HepG2 (cell line): ENCODE measurements around the gene GMNN. TPM values are rescaled to one million over a fixed set of nuclear protein-coding genes. Genes with fewer than 3 reads are reported as not detected.

ENCODE experiments used
- CBFB ChIP-seq: sonication (generic); formaldehyde crosslinking; IDR thresholded peaks from 2 replicates; pipeline ENCODE4 v1.4.0; 2020; ENCODE audit warnings: missing genetic modification reagents
- CENPT ChIP-seq: sonication (generic); formaldehyde crosslinking; IDR thresholded peaks from 2 replicates; pipeline ENCODE4 v1.8.0; 2022; ENCODE audit warnings: low read depth, mild to moderate bottlenecking, moderate library complexity, missing genetic modification reagents
- CHD4 ChIP-seq: fragments of 200-600 bp; sonication (generic); IDR thresholded peaks from 2 replicates; pipeline ENCODE4 v1.7.0; 2017; ENCODE audit warnings: mild to moderate bottlenecking, low read length, borderline replicate concordance
- ELF1 ChIP-seq: sonication (generic); formaldehyde crosslinking; IDR thresholded peaks from 2 replicates; pipeline ENCODE4 v1.4.0; 2020; ENCODE audit warnings: missing genetic modification reagents
- MED1 ChIP-seq: sonication (generic); formaldehyde crosslinking; IDR thresholded peaks from 2 replicates; pipeline ENCODE4 v1.4.0; 2020; ENCODE audit warnings: missing genetic modification reagents
- NFIC ChIP-seq: IDR thresholded peaks from 2 replicates; pipeline ENCODE4 v1.6.1; 2012; ENCODE audit warnings: mild to moderate bottlenecking, low read length, inconsistent platforms
- SAFB2 ChIP-seq: sonication (generic); formaldehyde crosslinking; IDR thresholded peaks from 2 replicates; pipeline ENCODE4 v1.5.1; 2020; ENCODE audit warnings: missing genetic modification reagents, low read depth, mild to moderate bottlenecking, borderline replicate concordance
- TFE3 ChIP-seq: IDR thresholded peaks from 2 replicates; pipeline ENCODE4 v1.6.1; 2016
- U2AF1 ChIP-seq: fragments of 200-400 bp; formaldehyde crosslinking; optimal IDR thresholded peaks from 2 replicates; pipeline ENCODE3; 2017; ENCODE audit warnings: mild to moderate bottlenecking, low read depth, low read length
- ZNF10 ChIP-seq: sonication (generic); formaldehyde crosslinking; IDR thresholded peaks from 2 replicates; pipeline ENCODE4 v1.4.0; 2020; ENCODE audit warnings: mild to moderate bottlenecking, low read depth, missing genetic modification reagents, borderline replicate concordance
- ZNF264 ChIP-seq: sonication (generic); formaldehyde crosslinking; IDR thresholded peaks from 2 replicates; pipeline ENCODE4 v1.4.0; 2020; ENCODE audit warnings: missing genetic modification reagents
- ZNF350 ChIP-seq: sonication (generic); formaldehyde crosslinking; IDR thresholded peaks from 2 replicates; pipeline ENCODE4 v1.4.0; 2020; ENCODE audit warnings: mild to moderate bottlenecking, low read depth, missing genetic modification reagents, borderline replicate concordance
- ZNF557 ChIP-seq: sonication (generic); formaldehyde crosslinking; IDR thresholded peaks from 2 replicates; pipeline ENCODE4 v1.4.0; 2020; ENCODE audit warnings: missing genetic modification reagents
- ZNF607 ChIP-seq: sonication (generic); formaldehyde crosslinking; IDR thresholded peaks from 2 replicates; pipeline ENCODE4 v1.5.1; 2020; ENCODE audit warnings: missing genetic modification reagents, mild to moderate bottlenecking, borderline replicate concordance
- ZNF615 ChIP-seq: sonication (generic); formaldehyde crosslinking; IDR thresholded peaks from 2 replicates; pipeline ENCODE4 v1.5.0; 2020; ENCODE audit warnings: mild to moderate bottlenecking, missing genetic modification reagents, borderline replicate concordance
- ZNF768 ChIP-seq: sonication (generic); formaldehyde crosslinking; IDR thresholded peaks from 2 replicates; pipeline ENCODE4 v1.4.0; 2020; ENCODE audit warnings: missing genetic modification reagents
- ZNF781 ChIP-seq: sonication (generic); formaldehyde crosslinking; IDR thresholded peaks from 2 replicates; pipeline ENCODE4 v1.5.1; 2020; ENCODE audit warnings: borderline replicate concordance, mild to moderate bottlenecking, missing genetic modification reagents; ENCODE audit errors: not compliant biosample characterization
- ZNF841 ChIP-seq: sonication (generic); formaldehyde crosslinking; IDR thresholded peaks from 2 replicates; pipeline ENCODE4 v1.8.1; 2023; ENCODE audit warnings: missing genetic modification reagents, borderline replicate concordance
- polyA plus RNA-seq, 8 experiments: library from polyadenylated mRNA; depleted of rRNA in 3 of 8; stranded (reverse) in 7 of 8; unstranded in 1 of 8; fragments of >200 nt; fragmentation: Illumina TruSeq in 4 of 8; extraction: Trizol in 4 of 8; gene quantifications; 2 replicates each; pipeline versions ENCODE4 v1.2.1 to v1.2.3, GENCODE V29; 2011 to 2016; ENCODE audit warnings: low read depth in 4 of 8, missing spikeins in 1 of 8, mixed read lengths in 1 of 8; ENCODE audit not compliant: insufficient read depth in 1 of 8
- total RNA-seq, 5 experiments: library from RNA; depleted of rRNA; stranded (reverse); fragments of >200 nt; fragmentation: Illumina TruSeq; extraction: Trizol; gene quantifications; 2 replicates each; pipeline ENCODE4 v1.2.3, GENCODE V29; 2016; ENCODE audit warnings: low read depth in 1 of 5
- TF ChIP-seq, protein P1 (sequence below): sonication (generic); formaldehyde crosslinking; IDR thresholded peaks from 2 replicates; pipeline ENCODE4 v1.4.0; 2020; ENCODE audit warnings: mild to moderate bottlenecking, missing genetic modification reagents
- TF ChIP-seq, protein P2 (sequence below): sonication (generic); formaldehyde crosslinking; IDR thresholded peaks from 2 replicates; pipeline ENCODE4 v1.4.0; 2020; ENCODE audit warnings: missing genetic modification reagents

Gene GMNN
- total and polyA plus RNA-seq, 2 of the 13 experiments (the other 11 are each of a cell fraction or from before 2014, with no cell fraction given): 61.8 to 154 TPM

- TF ChIP-seq U2AF1 (no peak), ZNF615 (CRISPR knock-in tag) (no peak), ZNF607 (no peak), ZNF350 (no peak), ZNF264 (CRISPR knock-in tag) (no peak), ZNF768 (CRISPR knock-in tag) (no peak), MED1 (CRISPR knock-in tag) (peak; percentile 40; the same call in 1 of the 2 replicates), ZNF841 (CRISPR knock-in tag) (no peak), TFE3 (CRISPR knock-in tag) (no peak), CBFB (CRISPR knock-in tag) (no peak), ZNF557 (CRISPR knock-in tag) (no peak), ZNF10 (CRISPR knock-in tag) (no peak), CENPT (CRISPR knock-in tag) (no peak), SAFB2 (CRISPR knock-in tag) (no peak), ZNF781 (CRISPR knock-in tag) (no peak), NFIC (no peak), CHD4 (no peak), ELF1 (CRISPR knock-in tag) (peak; percentile 45; the same call in 1 of the 2 replicates)
- TF ChIP-seq, protein P1, sequence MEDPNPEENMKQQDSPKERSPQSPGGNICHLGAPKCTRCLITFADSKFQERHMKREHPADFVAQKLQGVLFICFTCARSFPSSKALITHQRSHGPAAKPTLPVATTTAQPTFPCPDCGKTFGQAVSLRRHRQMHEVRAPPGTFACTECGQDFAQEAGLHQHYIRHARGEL (CRISPR knock-in tag): no peak
- TF ChIP-seq, protein P2, sequence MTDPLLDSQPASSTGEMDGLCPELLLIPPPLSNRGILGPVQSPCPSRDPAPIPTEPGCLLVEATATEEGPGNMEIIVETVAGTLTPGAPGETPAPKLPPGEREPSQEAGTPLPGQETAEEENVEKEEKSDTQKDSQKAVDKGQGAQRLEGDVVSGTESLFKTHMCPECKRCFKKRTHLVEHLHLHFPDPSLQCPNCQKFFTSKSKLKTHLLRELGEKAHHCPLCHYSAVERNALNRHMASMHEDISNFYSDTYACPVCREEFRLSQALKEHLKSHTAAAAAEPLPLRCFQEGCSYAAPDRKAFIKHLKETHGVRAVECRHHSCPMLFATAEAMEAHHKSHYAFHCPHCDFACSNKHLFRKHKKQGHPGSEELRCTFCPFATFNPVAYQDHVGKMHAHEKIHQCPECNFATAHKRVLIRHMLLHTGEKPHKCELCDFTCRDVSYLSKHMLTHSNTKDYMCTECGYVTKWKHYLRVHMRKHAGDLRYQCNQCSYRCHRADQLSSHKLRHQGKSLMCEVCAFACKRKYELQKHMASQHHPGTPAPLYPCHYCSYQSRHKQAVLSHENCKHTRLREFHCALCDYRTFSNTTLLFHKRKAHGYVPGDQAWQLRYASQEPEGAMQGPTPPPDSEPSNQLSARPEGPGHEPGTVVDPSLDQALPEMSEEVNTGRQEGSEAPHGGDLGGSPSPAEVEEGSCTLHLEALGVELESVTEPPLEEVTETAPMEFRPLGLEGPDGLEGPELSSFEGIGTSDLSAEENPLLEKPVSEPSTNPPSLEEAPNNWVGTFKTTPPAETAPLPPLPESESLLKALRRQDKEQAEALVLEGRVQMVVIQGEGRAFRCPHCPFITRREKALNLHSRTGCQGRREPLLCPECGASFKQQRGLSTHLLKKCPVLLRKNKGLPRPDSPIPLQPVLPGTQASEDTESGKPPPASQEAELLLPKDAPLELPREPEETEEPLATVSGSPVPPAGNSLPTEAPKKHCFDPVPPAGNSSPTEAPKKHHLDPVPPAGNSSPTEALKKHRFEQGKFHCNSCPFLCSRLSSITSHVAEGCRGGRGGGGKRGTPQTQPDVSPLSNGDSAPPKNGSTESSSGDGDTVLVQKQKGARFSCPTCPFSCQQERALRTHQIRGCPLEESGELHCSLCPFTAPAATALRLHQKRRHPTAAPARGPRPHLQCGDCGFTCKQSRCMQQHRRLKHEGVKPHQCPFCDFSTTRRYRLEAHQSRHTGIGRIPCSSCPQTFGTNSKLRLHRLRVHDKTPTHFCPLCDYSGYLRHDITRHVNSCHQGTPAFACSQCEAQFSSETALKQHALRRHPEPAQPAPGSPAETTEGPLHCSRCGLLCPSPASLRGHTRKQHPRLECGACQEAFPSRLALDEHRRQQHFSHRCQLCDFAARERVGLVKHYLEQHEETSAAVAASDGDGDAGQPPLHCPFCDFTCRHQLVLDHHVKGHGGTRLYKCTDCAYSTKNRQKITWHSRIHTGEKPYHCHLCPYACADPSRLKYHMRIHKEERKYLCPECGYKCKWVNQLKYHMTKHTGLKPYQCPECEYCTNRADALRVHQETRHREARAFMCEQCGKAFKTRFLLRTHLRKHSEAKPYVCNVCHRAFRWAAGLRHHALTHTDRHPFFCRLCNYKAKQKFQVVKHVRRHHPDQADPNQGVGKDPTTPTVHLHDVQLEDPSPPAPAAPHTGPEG (CRISPR knock-in tag): no peak
Measured at GRCh38 chr6:24825130-24825630, 50.4 kb downstream of the GMNN start (continued).
